ENCODE results near the gene ZDHHC24.

GRCh38 chr11:66475349-66476172 is 70.3 kb downstream of the ZDHHC24 start:
- no peak for TF ChIP-seq CTCF (IDR thresholded peaks at IDR 0.05; ENCODE audit: low read length)
- TF ChIP-seq EZH2phosphoT487 (IDR thresholded peaks at IDR 0.05; ENCODE audit: low read length) = no peak
